ENCODE results near the gene EP400.

GRCh38 chr12:132099739-132100138, 150.0 kb downstream of the EP400 start:
- no peak for TF ChIP-seq CTCF (IDR thresholded peaks at IDR 0.05; ENCODE audit: low read length)
- no peak for TF ChIP-seq EZH2 (IDR thresholded peaks at IDR 0.05; ENCODE audit: borderline replicate concordance, low read length)
